Measurements from ENCODE around the gene SNAI3.

SNAI3 gene

DNA sequence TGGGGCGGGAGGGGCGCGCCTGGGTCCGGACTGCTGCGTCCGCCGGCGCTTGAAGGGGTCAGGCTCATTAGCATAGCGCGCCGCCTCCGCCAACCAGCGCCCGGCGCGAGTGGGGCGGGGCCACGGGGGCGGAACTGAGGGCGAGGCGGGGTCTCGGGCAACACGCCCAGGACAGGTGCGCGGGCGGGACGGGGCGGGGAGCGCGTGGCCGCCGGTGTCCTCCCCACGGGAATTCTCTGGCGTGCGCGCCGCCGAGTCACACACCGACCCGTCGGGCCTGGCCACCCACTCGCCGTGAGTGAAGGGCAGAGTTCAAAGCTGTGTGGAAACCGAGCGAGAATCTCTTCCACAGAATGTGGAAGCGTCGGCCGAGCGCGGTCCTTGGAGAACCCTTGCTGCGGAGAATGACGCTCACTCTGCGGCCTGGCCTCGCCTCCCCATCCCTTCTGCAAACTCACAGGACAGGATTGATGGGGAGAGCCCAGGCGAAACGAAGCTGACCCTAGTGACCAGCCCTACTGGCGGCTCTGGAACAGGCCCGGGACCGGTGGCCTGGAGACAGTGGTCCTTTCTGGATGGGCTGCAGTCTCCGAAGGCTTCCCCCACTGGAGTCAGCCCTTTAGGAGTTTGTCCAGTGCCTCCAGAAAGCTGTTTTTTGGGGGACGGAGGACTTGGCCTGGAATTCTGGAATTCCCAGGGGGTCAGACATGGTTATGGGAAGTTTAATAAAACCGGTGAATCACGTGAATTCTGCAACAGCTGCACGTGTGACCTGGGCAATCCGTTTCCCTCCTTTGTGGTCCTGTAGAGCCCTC lies at the start of gene SNAI3:
Gene SNAI3 (minus strand): TSS at position 69 of the 815 bp plus-strand sequence. CDS start 101 bp downstream, outside the sequence.
- DNase-seq (ENCODE audit: extremely low read depth, low read depth), result no peak
- no peak for TF ChIP-seq CTCF (IDR thresholded peaks at IDR 0.05; ENCODE audit: low read depth, low read length, missing control alignments)
- H3K4me3 ChIP-seq (replicated peaks; ENCODE audit: low read depth, low read length), result peak within 1 kb of the TSS; percentile 41

DNA sequence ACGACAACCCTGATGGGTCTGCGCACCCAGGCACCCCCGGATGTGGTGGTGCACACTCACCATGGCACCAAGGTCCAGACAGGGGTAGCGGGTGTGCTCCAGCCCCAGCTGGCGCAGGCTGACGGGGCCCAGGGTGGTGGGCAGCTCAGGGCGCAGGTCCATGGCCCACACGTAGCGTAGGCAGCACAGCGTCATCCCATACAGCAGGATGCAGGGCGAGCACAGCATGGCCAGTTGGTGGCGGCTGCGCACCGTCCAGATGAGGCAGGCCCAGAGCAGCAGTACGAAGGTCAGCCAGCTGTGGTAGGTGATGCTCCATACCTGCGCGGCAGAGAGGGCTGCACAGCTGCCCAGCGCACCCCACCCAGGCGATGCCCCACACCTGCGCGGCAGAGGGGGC lies 49.8 kb upstream of the SNAI3 start:
- DNase-seq (ENCODE audit: extremely low read depth, low read depth), result no peak
- H3K4me3 ChIP-seq (replicated peaks; ENCODE audit: low read depth, low read length), result no peak overlapping the region
- TF ChIP-seq CTCF (IDR thresholded peaks at IDR 0.05; ENCODE audit: low read depth, low read length, missing control alignments), result no peak

- no peak for TF ChIP-seq CTCF (IDR thresholded peaks at IDR 0.05; ENCODE audit: low read depth, low read length, missing control alignments)
- no peak overlapping the region for H3K4me3 ChIP-seq (replicated peaks; ENCODE audit: low read depth, low read length)
- no peak for DNase-seq (ENCODE audit: extremely low read depth, low read depth)
These were observed 49.3 kb upstream of the SNAI3 start for GRCh38 chr16:88735616-88736015.

GRCh38 chr16:88735121-88735520 lies 48.8 kb upstream of the SNAI3 start:
- no peak overlapping the region for H3K4me3 ChIP-seq (replicated peaks; ENCODE audit: low read depth, low read length)
- DNase-seq (ENCODE audit: extremely low read depth, low read depth), result no peak
- no peak for TF ChIP-seq CTCF (IDR thresholded peaks at IDR 0.05; ENCODE audit: low read depth, low read length, missing control alignments)

DNA sequence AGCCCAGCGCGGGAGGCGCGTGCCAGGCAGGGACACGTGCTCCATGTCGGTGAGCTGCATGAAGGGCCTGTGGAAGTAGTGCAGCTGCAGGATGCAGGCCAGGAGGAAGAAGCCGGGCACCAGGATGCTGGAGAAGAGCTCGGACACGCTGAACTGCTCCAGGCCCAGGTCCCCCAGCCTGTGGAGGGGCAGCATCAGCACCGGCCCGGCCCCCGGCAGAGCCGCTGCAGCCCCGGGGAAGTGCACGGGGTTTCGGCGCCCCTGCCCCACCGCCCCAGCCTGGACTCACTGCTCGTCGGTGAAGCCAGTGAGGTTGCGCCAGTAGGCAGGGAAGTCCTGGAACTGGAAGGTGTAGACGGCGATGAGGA lies 48.0 kb upstream of the SNAI3 start:
- TF ChIP-seq CTCF (IDR thresholded peaks at IDR 0.05; ENCODE audit: low read depth, low read length, missing control alignments), result no peak
- no peak overlapping the region for H3K4me3 ChIP-seq (replicated peaks; ENCODE audit: low read depth, low read length)
- no peak for DNase-seq (ENCODE audit: extremely low read depth, low read depth)

- TF ChIP-seq CTCF (IDR thresholded peaks at IDR 0.05; ENCODE audit: low read depth, low read length, missing control alignments), result no peak
- no peak for DNase-seq (ENCODE audit: extremely low read depth, low read depth)
- H3K4me3 ChIP-seq (replicated peaks; ENCODE audit: low read depth, low read length), result no peak overlapping the region
These were observed 47.5 kb upstream of the SNAI3 start for GRCh38 chr16:88733630-88734360.
